Stomach (tissue), 4 donors: Measurements from ENCODE around the gene UTP11.

Source experiments
- EP300 ChIP-seq: sonication (generic); formaldehyde crosslinking; IDR thresholded peaks from one replicate; pipeline ENCODE4 v1.6.1; 2017; ENCODE audit warnings: antibody characterized with exemption
- POLR2A ChIP-seq, 4 donors: fragments of 450-650 bp; IDR thresholded peaks; one replicate each; pipeline ENCODE4 v1.6.1; 2016; ENCODE audit warnings: antibody characterized with exemption in 4 of 4, control low read depth in 2 of 4, mild to moderate bottlenecking in 1 of 4, moderate library complexity in 1 of 4
- POLR2AphosphoS5 ChIP-seq, 3 donors: sonication (generic); formaldehyde crosslinking; IDR thresholded peaks; one replicate each; pipeline ENCODE4 v1.6.1; 2016; ENCODE audit warnings: antibody characterized with exemption in 3 of 3
- TF ChIP-seq, protein P1 (sequence below), 7 experiments: fragments of 450-650 bp in 4 of 7; fragments of 200-600 bp in 3 of 7; sonication (generic) in 3 of 7; IDR thresholded peaks; one replicate each; pipeline ENCODE4 v1.5.1; 2016 to 2019; ENCODE audit warnings: antibody characterized with exemption in 7 of 7, control low read depth in 2 of 7, mild to moderate bottlenecking in 1 of 7

GRCh38 chr1:38064197-38064903 is 51.8 kb downstream of the UTP11 start:
- TF ChIP-seq, protein P1, sequence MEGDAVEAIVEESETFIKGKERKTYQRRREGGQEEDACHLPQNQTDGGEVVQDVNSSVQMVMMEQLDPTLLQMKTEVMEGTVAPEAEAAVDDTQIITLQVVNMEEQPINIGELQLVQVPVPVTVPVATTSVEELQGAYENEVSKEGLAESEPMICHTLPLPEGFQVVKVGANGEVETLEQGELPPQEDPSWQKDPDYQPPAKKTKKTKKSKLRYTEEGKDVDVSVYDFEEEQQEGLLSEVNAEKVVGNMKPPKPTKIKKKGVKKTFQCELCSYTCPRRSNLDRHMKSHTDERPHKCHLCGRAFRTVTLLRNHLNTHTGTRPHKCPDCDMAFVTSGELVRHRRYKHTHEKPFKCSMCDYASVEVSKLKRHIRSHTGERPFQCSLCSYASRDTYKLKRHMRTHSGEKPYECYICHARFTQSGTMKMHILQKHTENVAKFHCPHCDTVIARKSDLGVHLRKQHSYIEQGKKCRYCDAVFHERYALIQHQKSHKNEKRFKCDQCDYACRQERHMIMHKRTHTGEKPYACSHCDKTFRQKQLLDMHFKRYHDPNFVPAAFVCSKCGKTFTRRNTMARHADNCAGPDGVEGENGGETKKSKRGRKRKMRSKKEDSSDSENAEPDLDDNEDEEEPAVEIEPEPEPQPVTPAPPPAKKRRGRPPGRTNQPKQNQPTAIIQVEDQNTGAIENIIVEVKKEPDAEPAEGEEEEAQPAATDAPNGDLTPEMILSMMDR (IDR thresholded peaks at IDR 0.05) = no peak
- TF ChIP-seq POLR2A (IDR thresholded peaks at IDR 0.05) (no peak), POLR2AphosphoS5 (IDR thresholded peaks at IDR 0.05) (no peak), EP300 (no peak)
